22Rv1 (cell line): Measurements from ENCODE around the gene FHOD3.

ENCODE experiments used
- H3K27ac ChIP-seq: fragments of 450-650 bp; 2 replicates; pipeline ENCODE4 v1.5.1; 2017
- CTCF ChIP-seq: fragments of 450-650 bp; IDR thresholded peaks from 2 replicates; pipeline ENCODE4 v1.5.1; 2017; ENCODE audit warnings: mild to moderate bottlenecking
- ZFX ChIP-seq: fragments of 450-650 bp; IDR thresholded peaks from 2 replicates; pipeline ENCODE4 v1.6.1; 2017; ENCODE audit warnings: antibody characterized with exemption, borderline replicate concordance

Gene FHOD3

GRCh38 chr18:36518839-36519238 is 221.3 kb downstream of the FHOD3 start:
- H3K27ac ChIP-seq: no peak overlapping the region
- TF ChIP-seq ZFX (no peak), CTCF (no peak)

GRCh38 chr18:36519358-36519757 is 221.8 kb downstream of the FHOD3 start:
- H3K27ac ChIP-seq: no peak overlapping the region
- no peak for TF ChIP-seq CTCF
- no peak for TF ChIP-seq ZFX

GRCh38 chr18:36522509-36522908 is 225.0 kb downstream of the FHOD3 start:
- TF ChIP-seq ZFX (no peak), CTCF (no peak)

DNA sequence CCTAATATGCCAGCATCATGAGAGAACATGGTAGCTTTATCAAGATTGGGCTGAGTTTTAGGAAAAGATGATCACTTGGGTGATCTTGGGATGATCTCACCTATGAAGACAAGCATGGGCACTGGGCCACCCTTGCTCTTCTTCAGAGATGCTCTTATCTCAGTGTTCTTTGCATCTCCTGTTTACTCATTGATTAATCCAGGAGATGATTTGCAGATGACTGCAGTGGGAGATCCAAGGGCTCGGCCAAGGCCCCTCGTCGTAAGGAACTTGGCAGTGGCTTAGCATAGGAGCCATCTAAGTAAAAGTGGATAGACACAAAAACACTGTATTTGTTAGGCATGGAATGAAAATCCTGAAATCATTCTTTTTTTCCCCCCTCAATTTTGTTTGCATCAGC is 228.4 kb downstream of the FHOD3 start:
- no peak for TF ChIP-seq CTCF
- no peak for TF ChIP-seq ZFX
- no peak overlapping the region for H3K27ac ChIP-seq

More at GRCh38 chr18:36522509-36522908, 225.0 kb downstream of the FHOD3 start:
- H3K27ac ChIP-seq: no peak overlapping the region

- no peak for TF ChIP-seq CTCF
- TF ChIP-seq ZFX: no peak
- no peak overlapping the region for H3K27ac ChIP-seq
These were observed 229.1 kb downstream of the FHOD3 start for GRCh38 chr18:36526611-36527010.

DNA sequence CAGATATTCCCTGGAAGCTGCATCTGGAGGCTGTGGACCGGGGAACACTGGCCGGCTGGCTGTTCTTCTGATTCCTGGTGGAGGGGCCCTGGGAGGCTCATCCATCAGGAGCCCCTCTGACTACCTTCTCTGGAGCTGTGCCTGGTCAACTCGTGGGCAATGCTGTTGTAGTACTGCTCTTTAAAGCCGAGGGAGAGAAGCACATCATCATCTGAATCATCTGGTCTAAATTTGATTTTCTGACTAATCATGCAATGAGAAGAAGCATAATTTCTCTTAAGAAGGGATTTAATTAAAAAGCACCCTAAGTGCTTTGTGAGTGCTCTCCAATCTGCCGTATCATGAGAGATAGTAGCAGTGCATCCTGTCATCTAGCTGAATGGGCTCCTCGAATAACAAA is 229.5 kb downstream of the FHOD3 start:
- H3K27ac ChIP-seq: no peak overlapping the region
- TF ChIP-seq ZFX (no peak), CTCF (no peak)

DNA sequence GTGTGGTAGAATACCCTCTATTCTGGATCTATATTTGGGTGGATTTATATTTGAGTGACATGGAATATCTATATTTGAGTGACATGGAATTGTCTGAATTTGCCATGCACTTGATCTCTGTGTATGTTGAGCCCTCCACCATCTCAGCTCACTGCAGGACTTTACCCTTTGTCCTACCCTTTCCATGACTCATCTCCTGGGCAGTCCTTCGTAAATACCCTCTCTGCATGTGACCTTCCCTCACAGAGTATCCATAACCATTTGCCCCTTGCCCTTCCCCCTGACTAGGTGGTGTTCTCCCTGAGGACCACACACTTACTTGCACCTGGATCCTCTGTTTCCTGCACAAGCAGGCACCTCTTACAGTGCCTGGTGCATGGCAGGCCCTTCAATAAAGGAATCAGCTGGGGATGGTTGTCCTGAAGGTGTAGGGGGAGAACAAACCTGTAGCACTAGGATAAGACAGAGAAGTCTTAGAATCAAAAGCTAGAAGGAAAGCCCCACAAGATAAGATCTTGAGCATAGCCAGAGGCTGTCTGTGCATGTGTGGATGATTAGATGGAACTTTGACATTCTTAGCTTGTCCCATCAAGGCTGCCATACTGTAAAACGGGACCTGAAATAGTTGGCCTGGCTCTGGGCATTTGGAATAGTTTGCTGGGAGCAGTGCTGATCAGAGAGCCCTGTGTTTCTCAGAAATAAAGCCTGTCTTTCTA is 230.4 kb downstream of the FHOD3 start:
- H3K27ac ChIP-seq: no peak overlapping the region
- no peak for TF ChIP-seq CTCF
- TF ChIP-seq ZFX: no peak
